ENCODE results near the gene MAPK4. TPM values are rescaled to one million over a fixed set of nuclear protein-coding genes. Genes with fewer than 3 reads are reported as not detected.
"Not testable (repeated sequence)": the region's sequence is repeated elsewhere in the genome, so short reads cannot be mapped to it uniquely, and the experiment has no call there.

The MAPK4 gene
- total RNA-seq, 3 donors from 2014 or later, result 0.41 to 9.9 (median 0.43) TPM

DNA sequence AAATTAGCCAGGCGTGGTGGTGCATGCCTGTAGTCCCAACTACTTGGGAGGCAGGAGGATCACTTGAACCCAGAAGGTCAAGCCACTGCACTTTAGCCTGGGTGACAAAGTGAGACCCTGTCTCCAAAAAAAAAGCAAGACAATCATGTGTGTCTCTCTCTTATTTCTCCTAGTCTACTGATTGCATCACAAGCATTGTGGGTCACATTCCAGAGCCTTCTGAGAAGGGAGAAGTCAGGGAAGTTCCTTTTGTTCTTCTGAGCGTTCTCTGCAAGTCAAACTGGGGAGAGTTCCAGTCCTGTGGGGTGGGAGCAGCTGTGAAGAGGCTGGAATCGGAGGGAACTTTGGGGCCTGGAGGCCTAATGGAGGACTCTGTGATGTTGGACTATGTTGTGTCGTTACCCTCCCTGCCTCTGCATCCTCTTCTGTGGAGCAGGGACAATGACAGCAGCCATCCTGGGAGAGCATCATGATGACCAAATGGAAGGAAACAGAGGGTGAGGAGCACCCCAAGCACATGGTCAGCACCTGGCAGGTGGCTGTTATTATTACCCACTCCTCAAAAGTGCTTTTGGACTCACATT, 144.6 kb downstream of the MAPK4 start:
- H3K36me3 ChIP-seq (ENCODE audit: low read depth), result no peaks in the 10 kb centered on the region
- no peaks in the 10 kb centered on the region for H3K9me3 ChIP-seq
- TF ChIP-seq, protein P1, sequence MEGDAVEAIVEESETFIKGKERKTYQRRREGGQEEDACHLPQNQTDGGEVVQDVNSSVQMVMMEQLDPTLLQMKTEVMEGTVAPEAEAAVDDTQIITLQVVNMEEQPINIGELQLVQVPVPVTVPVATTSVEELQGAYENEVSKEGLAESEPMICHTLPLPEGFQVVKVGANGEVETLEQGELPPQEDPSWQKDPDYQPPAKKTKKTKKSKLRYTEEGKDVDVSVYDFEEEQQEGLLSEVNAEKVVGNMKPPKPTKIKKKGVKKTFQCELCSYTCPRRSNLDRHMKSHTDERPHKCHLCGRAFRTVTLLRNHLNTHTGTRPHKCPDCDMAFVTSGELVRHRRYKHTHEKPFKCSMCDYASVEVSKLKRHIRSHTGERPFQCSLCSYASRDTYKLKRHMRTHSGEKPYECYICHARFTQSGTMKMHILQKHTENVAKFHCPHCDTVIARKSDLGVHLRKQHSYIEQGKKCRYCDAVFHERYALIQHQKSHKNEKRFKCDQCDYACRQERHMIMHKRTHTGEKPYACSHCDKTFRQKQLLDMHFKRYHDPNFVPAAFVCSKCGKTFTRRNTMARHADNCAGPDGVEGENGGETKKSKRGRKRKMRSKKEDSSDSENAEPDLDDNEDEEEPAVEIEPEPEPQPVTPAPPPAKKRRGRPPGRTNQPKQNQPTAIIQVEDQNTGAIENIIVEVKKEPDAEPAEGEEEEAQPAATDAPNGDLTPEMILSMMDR (IDR thresholded peaks at IDR 0.05), result no peak
- DNase-seq (no peak), ATAC-seq (no peak)
- no peaks in the 10 kb centered on the region for H3K4me1 ChIP-seq (ENCODE audit: low read depth)
- intact Hi-C loops (cut with DNase I, micrococcal nuclease), result no loop called here
- no peak overlapping the region for H3K4me3 ChIP-seq

DNA sequence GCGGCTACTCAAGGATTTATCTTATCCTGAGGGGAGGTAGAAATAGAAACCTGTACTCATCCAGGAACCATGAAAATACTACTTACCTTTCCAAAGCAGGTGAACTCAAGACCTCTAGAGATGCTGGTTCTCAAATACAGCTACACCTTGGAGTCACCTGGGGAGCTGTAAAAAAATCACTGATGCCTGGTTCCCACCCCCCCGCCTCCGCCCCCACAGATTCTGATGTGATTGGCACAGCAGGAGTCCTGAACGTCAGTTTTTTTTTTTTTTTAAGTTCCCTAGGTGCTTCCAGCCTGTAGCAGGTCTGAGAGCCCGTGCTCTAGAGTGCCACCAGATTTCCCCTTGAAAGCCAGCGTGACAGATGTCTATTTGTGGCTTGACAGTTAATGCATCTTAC, 146.3 kb downstream of the MAPK4 start:
- H3K4me1 ChIP-seq (ENCODE audit: low read depth), result no peaks in the 10 kb centered on the region
- DNase-seq (no peak), ATAC-seq (no peak)
- H3K36me3 ChIP-seq (ENCODE audit: low read depth), result no peaks in the 10 kb centered on the region
- no peaks in the 10 kb centered on the region for H3K9me3 ChIP-seq
- intact Hi-C loops (cut with DNase I, micrococcal nuclease), result no loop called here
- TF ChIP-seq, protein P1 (IDR thresholded peaks at IDR 0.05), result no peak
- H3K4me3 ChIP-seq, result no peak overlapping the region

DNA sequence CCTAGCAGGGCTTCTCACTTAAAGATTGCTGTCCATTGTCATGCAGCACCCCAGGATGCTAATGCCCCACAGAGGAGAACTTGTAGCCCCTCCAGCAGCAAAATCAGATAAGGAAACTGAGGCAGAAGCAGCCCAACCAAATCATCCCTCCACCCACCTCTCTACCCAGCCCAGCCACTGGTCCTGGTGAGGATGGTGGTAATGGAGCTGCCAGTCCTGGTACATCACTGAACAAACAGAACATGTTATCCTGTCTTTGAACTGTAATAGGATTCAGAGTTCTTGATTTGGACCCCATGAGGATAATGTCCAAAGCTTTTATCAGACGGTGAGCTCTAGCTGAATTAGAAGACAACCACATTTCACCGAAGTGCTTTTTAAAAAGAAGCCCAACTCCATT, 146.8 kb downstream of the MAPK4 start:
- no peak for ATAC-seq
- intact Hi-C loops (cut with DNase I, micrococcal nuclease), result no loop called here
- no peaks in the 10 kb centered on the region for H3K4me1 ChIP-seq (ENCODE audit: low read depth)
- H3K36me3 ChIP-seq (ENCODE audit: low read depth), result no peaks in the 10 kb centered on the region
- H3K4me3 ChIP-seq, result no peak overlapping the region
- TF ChIP-seq, protein P1 (IDR thresholded peaks at IDR 0.05), result no peak
- no peak for DNase-seq
- H3K9me3 ChIP-seq, result no peaks in the 10 kb centered on the region

DNA sequence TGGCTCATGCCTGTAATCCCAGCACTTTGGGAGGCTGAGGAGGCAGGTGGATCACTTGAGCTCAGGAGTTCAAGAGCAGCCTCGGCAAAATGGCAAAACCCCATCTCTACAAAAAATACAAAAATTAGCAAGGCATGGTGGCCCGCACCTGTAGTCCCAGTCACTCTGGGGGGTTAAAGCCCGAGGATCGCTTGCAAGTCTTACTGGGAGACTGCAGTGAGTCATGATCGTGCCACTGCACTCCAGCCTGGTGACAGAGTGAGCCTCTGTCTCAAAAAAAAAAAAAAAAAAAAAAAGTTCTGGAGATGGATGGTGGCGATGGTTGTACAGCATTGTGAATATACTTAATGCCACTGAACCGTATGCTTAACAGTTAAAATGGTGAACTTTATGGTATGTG, 147.4 kb downstream of the MAPK4 start:
- intact Hi-C loops (cut with DNase I, micrococcal nuclease), result not testable (repeated sequence)

DNA sequence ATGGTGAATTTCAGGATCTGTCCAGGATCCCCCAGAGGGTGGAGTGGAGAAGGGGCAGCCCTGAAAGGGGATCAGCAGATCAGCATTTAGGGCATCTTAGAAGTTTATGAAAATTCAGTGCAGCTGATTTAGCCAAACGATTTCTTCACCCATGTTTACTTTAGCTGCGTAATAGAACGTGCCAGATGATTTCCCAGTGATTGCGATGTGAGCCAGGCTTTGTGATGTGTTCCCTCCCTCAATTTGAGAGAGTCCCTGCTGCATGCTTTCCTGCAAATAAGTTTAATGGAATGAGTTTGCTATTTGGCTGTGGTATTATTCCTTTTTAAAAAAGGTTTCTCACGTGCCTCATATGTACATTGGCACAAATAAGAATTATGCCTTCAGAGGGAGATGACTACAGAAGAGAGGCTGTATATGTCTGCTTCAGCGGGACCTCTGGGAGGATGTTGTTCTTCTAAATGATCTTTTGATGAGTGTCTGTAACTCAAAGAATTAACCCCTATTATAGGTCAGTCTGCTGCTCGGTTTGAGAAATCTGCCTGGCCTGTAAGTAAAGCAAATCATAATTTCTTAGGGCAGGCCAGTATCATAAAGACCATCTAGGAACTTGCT, 148.1 kb downstream of the MAPK4 start:
- TF ChIP-seq, protein P1 (IDR thresholded peaks at IDR 0.05), result no peak
- ATAC-seq (no peak), DNase-seq (no peak)
- no peaks in the 10 kb centered on the region for H3K36me3 ChIP-seq (ENCODE audit: low read depth)
- H3K4me3 ChIP-seq, result no peak overlapping the region
- intact Hi-C loops (cut with DNase I, micrococcal nuclease), result no loop called here
- no peaks in the 10 kb centered on the region for H3K9me3 ChIP-seq
- H3K4me1 ChIP-seq (ENCODE audit: low read depth), result no peaks in the 10 kb centered on the region

More for the DNA sequence above, 147.4 kb downstream of the MAPK4 start:
- not testable (repeated sequence) for H3K9me3 ChIP-seq; H3K4me3 ChIP-seq; DNase-seq; H3K4me1 ChIP-seq (ENCODE audit: low read depth); ATAC-seq; H3K36me3 ChIP-seq (ENCODE audit: low read depth)

DNA sequence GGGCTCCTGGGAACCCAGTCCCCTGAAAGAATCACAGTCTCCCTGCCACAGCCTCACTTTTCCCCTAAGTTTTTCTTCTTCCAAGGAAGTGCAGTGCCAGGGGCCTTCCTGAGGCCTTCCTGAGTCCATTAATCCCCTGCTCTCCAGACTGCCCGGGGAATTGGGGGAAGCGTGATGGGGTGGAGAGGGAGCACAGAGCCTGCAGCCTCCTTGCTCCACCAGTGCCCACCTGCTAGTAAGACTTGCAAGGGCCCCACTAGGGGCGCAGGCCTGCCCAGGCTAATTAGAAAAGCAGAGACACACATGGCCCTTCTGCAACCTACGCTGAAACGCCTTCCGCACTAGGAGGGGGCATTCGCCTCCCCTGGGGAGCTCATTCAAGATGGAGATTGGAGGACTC, 149.3 kb downstream of the MAPK4 start:
- TF ChIP-seq, protein P1 (IDR thresholded peaks at IDR 0.05), result no peak
- Histone ChIP-seq H3K9me3 (no peaks in the 10 kb centered on the region), H3K4me1 (ENCODE audit: low read depth) (no peaks in the 10 kb centered on the region), H3K4me3 (no peak overlapping the region), H3K36me3 (ENCODE audit: low read depth) (no peaks in the 10 kb centered on the region)
- ATAC-seq (no peak), DNase-seq (no peak)
- intact Hi-C loops (cut with DNase I, micrococcal nuclease), result no loop called here

Data from mucosa of descending colon (tissue), 3 donors.